WTC11 (cell line): ENCODE measurements around the gene POLR1H. TPM values are rescaled to one million over a fixed set of nuclear protein-coding genes. Genes with fewer than 3 reads are reported as not detected.
A peak's percentile ranks its signal among the peaks of the same experiment; 100 is the strongest.

Source experiments
- ATAC-seq: fragments of 200-7000 bp; cut with Tn5 transposase; 2 replicates; pipeline ENCODE4 v1.10.0; 2021; ENCODE audit warnings: mild to moderate bottlenecking, moderate library complexity
- CTCF ChIA-PET: fragments of 300-600 bp; sonication (Branson Sonifier 250); formaldehyde crosslinking; loops from one replicate; lab custom pipeline; 2021; ENCODE audit warnings: antibody characterized with exemption; lab: Charles Lee
- POLR2A ChIA-PET: fragments of 350-600 bp; sonication (Branson Sonifier 250); formaldehyde crosslinking; loops from one replicate; lab custom pipeline; 2021; ENCODE audit warnings: antibody characterized with exemption; lab: Charles Lee
- DNase-seq: peaks from one replicate; pipeline ENCODE4 v3.0.0; 2021; ENCODE audit warnings: low spot score
- H3K27ac Mint-ChIP-seq: 2 replicates; pipeline ENCODE4 v1.8.0; 2021; ENCODE audit warnings: mixed read lengths
- H3K27me3 Mint-ChIP-seq: 2 replicates; pipeline ENCODE4 v1.8.0; 2021; ENCODE audit warnings: low read depth, mild to moderate bottlenecking, moderate library complexity, mixed read lengths
- H3K36me3 Mint-ChIP-seq: 2 replicates; pipeline ENCODE4 v1.8.0; 2021; ENCODE audit warnings: mixed read lengths
- H3K4me1 Mint-ChIP-seq: 2 replicates; pipeline ENCODE4 v1.8.0; 2022; ENCODE audit warnings: mixed read lengths
- H3K4me3 Mint-ChIP-seq: 2 replicates; pipeline ENCODE4 v1.8.0; 2021; ENCODE audit warnings: mild to moderate bottlenecking, moderate library complexity, mixed read lengths
- H3K9me3 Mint-ChIP-seq: 2 replicates; pipeline ENCODE4 v1.8.0; 2021; ENCODE audit warnings: mixed read lengths
- AFF4 ChIP-seq: sonication (generic); formaldehyde crosslinking; IDR thresholded peaks from 2 replicates; pipeline ENCODE4 v1.8.1; 2023; ENCODE audit warnings: mild to moderate bottlenecking, missing genetic modification reagents, borderline replicate concordance
- ATF2 ChIP-seq: sonication (generic); formaldehyde crosslinking; IDR thresholded peaks from 2 replicates; pipeline ENCODE4 v1.8.1; 2022; ENCODE audit warnings: low read depth, missing genetic modification reagents, borderline replicate concordance
- ATF6 ChIP-seq: sonication (generic); formaldehyde crosslinking; IDR thresholded peaks from 2 replicates; pipeline ENCODE4 v1.8.1; 2023; ENCODE audit warnings: mild to moderate bottlenecking, missing genetic modification reagents
- CREM ChIP-seq: sonication (generic); formaldehyde crosslinking; IDR thresholded peaks from 2 replicates; pipeline ENCODE4 v1.8.1; 2022; ENCODE audit warnings: mild to moderate bottlenecking, missing genetic modification reagents, moderate library complexity
- E2F5 ChIP-seq: sonication (generic); formaldehyde crosslinking; IDR thresholded peaks from 2 replicates; pipeline ENCODE4 v1.8.1; 2022; ENCODE audit warnings: mild to moderate bottlenecking, moderate library complexity, missing genetic modification reagents
- ERG ChIP-seq: fragments of 250-450 bp; sonication (Bioruptor Pico); IDR thresholded peaks from 2 replicates; pipeline ENCODE4 v1.8.0; 2021; ENCODE audit warnings: mild to moderate bottlenecking
- JUN ChIP-seq: sonication (generic); formaldehyde crosslinking; IDR thresholded peaks from 2 replicates; pipeline ENCODE4 v1.8.0; 2023; ENCODE audit warnings: mild to moderate bottlenecking, missing genetic modification reagents
- MYBL2 ChIP-seq: sonication (generic); formaldehyde crosslinking; IDR thresholded peaks from 2 replicates; pipeline ENCODE4 v1.8.1; 2023; ENCODE audit warnings: mild to moderate bottlenecking, moderate library complexity, missing genetic modification reagents
- NR3C1 ChIP-seq: sonication (generic); formaldehyde crosslinking; conservative IDR thresholded peaks from 2 replicates; pipeline ENCODE4 v1.8.1; 2023; ENCODE audit warnings: low read depth, mild to moderate bottlenecking, missing genetic modification reagents
- PREB ChIP-seq: sonication (generic); formaldehyde crosslinking; IDR thresholded peaks from 2 replicates; pipeline ENCODE4 v1.8.1; 2022; ENCODE audit warnings: mild to moderate bottlenecking, missing genetic modification reagents, moderate library complexity, borderline replicate concordance
- RORB ChIP-seq: fragments of 250-450 bp; sonication (Bioruptor Pico); IDR thresholded peaks from 2 replicates; pipeline ENCODE4 v1.9.0; 2021; ENCODE audit warnings: mild to moderate bottlenecking
- STAT6 ChIP-seq: sonication (generic); formaldehyde crosslinking; conservative IDR thresholded peaks from 2 replicates; pipeline ENCODE4 v1.8.1; 2023; ENCODE audit warnings: mild to moderate bottlenecking, low read depth, missing genetic modification reagents, moderate library complexity
- TP53 ChIP-seq: sonication (generic); formaldehyde crosslinking; IDR thresholded peaks from 2 replicates; pipeline ENCODE4 v1.8.1; 2023; ENCODE audit warnings: mild to moderate bottlenecking, missing genetic modification reagents
- ZMAT4 ChIP-seq: fragments of 250-450 bp; sonication (Bioruptor Pico); IDR thresholded peaks from 2 replicates; pipeline ENCODE4 v1.9.0; 2021; ENCODE audit warnings: mild to moderate bottlenecking
- ZNF138 ChIP-seq: sonication (generic); formaldehyde crosslinking; conservative IDR thresholded peaks from 2 replicates; pipeline ENCODE4 v1.8.1; 2022; ENCODE audit warnings: mild to moderate bottlenecking, moderate library complexity, missing genetic modification reagents
- ZNF671 ChIP-seq: fragments of 250-450 bp; sonication (Bioruptor Pico); IDR thresholded peaks from 2 replicates; pipeline ENCODE4 v1.8.0; 2021; ENCODE audit warnings: mild to moderate bottlenecking
- total RNA-seq: library from RNA; stranded (reverse); gene quantifications from 3 replicates; pipeline ENCODE4 v1.2.3, GENCODE V29; 2021

The POLR1H gene
- total RNA-seq, 1 experiment from 2014 or later: 38.8 TPM

GRCh38 chr6:30071081-30071818 is 10.2 kb downstream of the POLR1H start (continued):
- TF ChIP-seq AFF4 (no peak), PREB (no peak), ATF2 (CRISPR knock-in tag) (no peak)
- TF ChIP-seq, all 79 proteins: peak for 3

- no peak overlapping the region for H3K27ac Mint-ChIP-seq
- H3K4me1 Mint-ChIP-seq: peaks cover 40% of the 10 kb centered on the region
- ChIA-PET CTCF (interaction anchor here (0.6 to 1.1 kb wide), 2 partner anchors 224 to 325 kb away, joined by 3 read pairs; no protein-coding TSS in a partner anchor), POLR2A (no interaction called here)
- ATAC-seq: no peak
- H3K27me3 Mint-ChIP-seq: peaks cover 71% of the 10 kb centered on the region
- no peaks in the 10 kb centered on the region for H3K9me3 Mint-ChIP-seq
- H3K4me3 Mint-ChIP-seq: peak overlapping the region; percentile 55
- no peaks in the 10 kb centered on the region; the same call in 1 of the 2 replicates for H3K36me3 Mint-ChIP-seq
- no peak for TF ChIP-seq ZMAT4
- TF ChIP-seq JUN: no peak
- no peak for TF ChIP-seq ZNF671 (CRISPR knock-in tag)
- no peak for TF ChIP-seq NR3C1
- TF ChIP-seq ERG (CRISPR knock-in tag): no peak
- no peak for TF ChIP-seq ZNF138 (CRISPR knock-in tag)
- TF ChIP-seq MYBL2 (CRISPR knock-in tag): no peak
- no peak for TF ChIP-seq CREM
- TF ChIP-seq E2F5: no peak
- TF ChIP-seq ATF6 (CRISPR knock-in tag): no peak
- TF ChIP-seq STAT6 (CRISPR knock-in tag): no peak
- TF ChIP-seq RORB (CRISPR knock-in tag): no peak
- no peak for TF ChIP-seq TP53 (CRISPR knock-in tag)
- DNase-seq: no peak
These were observed 10.8 kb downstream of the POLR1H start for GRCh38 chr6:30071858-30072257.
